GM19099 (cell line): ENCODE measurements around the gene ZNF423.

Experiments
- POLR2A ChIP-seq: IDR thresholded peaks from 3 replicates; pipeline ENCODE4 v1.6.1; 2011; ENCODE audit warnings: low read depth; ENCODE audit not compliant: insufficient read length; ENCODE audit errors: extremely low read depth

The ZNF423 gene

DNA sequence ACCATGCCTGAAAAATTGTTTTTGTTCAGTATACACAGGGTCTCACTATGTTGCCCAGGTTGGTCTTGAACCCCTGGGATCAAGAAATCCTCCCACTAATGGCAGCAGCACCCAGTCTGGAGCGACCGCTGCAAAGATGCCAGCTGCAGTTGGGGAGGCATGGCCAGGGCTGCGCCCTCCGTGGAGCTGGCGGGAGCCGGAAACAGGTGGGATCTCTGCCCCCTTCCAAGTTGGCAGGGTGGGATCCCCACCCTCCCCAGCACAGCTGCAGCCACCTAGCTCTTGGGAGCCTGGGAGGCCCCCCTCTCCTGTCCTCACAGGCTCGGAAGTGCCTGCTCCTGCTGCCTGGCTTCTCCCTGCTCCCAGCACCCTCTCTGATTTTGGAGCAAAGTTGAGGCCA, 176.8 kb downstream of the ZNF423 start:
- TF ChIP-seq POLR2A: no peak

DNA sequence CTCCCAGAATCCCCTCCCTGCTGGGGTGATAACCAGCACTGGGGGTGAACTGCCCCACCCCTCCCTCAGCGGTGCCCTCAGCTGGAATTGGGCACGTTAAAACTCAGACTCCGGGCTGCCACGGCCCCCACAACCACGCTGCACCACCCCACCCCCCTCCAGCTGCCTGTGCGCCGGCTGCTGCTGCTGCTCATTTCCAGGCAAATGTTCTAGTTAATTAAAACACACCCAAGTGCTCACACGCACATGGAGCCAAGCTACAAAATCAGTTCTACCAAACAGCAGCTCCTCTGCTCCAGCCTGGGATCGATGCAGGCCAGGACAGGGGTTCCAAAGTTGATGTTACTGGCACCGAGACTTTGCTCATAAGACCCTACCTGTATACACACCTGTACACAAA, 180.5 kb downstream of the ZNF423 start:
- no peak for TF ChIP-seq POLR2A

DNA sequence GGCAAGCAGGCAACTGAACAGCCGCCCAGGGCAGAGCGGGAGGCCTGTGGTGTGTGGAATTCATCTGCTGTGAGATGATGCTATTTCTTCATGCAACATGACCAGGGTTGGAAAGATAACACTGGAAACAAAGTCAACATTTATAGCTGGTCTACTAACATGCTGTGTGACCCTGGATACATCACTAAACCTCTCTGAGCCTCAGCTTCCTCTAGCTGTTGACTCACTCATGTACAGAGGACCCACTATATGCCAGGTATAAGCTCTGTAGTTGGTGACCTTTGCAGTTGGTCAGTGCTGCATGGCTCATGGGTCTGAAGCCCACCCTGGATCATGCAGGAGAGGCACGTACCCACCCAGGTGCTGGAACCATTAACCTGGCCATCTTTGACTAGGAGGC, 180.9 kb downstream of the ZNF423 start:
- no peak for TF ChIP-seq POLR2A

DNA sequence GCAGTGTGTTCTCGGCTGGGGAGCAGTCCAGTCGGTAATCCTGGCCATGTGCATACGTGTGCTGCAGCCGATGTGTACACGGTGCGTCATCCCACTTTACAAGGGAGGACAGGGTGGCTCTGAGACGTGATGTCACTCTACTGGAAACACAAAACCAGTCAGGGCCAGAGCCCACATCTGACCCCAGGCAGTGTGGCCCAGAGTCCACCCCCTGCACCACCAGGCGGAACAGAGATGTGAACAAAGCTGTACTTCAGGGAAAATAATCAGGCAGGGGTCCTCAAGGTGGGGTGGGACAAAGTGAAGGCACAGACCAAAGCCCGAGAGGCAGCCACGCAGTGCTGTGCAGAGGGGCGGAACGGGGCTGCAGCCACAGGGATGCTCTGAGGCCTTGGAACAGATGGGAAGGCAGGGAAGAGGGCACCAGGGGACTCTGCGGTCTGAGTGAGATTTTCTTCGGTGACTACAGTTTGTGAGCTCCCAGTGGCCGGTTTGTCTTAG, 181.5 kb downstream of the ZNF423 start:
- no peak for TF ChIP-seq POLR2A

DNA sequence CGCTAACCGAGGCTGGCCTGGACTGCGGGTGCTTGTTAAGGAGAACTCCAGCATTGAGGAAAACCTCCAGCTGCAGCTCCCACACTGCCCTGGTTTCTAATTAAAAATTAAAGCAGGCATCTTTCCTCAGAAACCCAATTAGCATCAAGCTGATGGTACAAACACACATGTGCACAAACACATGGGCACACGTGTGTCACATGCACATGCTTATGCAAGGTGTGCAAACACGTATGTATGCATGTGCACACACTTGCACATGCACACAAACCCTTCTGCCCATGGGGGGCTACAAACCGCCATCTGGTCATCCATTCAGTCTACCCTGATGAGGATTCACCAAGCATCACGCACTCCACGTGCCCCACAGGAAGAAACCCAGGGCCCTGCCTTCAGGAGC, 182.5 kb downstream of the ZNF423 start:
- no peak for TF ChIP-seq POLR2A

DNA sequence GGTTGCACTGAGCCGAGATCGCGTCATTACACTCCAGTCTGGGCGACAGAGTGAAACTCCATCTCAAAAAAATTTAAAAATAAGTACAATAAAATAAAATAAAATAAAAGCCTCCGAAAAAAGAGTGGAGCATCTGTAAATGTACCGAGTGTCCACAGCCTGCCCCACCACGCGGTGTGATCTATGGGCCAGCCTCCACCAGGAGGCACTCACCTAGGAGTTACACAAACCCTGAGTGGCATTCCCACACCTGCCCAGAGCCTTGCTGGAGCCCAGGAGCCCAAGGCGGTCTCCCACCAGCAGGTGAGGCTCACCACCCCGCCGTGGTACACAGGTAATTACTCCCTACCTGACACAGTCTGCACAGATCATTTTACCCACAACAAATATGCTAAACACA, 183.2 kb downstream of the ZNF423 start:
- no peak for TF ChIP-seq POLR2A

DNA sequence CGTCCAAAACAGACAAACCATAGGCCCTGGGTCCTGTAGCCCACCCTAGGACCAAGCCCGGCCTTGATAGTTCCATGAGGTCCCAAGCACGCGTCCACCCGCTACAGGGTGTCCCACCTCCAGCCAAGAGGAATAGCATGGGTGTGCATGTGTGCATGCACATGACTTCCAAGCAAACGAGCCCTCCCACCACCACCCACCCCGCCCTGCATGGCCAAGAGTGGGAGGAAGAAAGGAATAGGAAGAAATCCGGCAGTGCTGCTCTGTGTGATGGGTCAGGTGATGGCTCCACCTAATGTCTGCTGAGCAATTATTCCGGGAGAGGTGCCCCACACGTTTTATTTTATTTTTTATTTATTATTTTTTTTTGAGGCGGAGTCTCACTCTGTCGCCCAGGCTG, 184.6 kb downstream of the ZNF423 start:
- no peak for TF ChIP-seq POLR2A

DNA sequence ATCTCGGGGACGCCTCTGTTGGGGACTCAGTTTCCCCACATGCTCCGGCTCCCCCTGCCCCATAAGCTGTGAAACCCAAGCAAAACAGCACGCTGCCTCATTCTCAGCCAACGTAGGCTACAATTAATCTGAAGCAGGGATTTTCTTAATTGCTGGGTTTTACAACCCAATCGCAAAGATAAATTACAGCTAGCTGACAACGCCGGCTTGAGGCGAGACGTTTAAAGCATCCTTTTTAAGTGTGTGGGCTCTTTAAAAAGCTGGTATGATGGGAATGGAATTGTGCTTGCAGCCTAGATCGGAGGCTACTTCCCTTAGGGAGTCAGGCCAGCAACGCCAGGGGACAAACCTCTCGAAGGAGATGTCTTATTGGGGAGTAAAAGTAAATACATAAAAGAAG, 185.3 kb downstream of the ZNF423 start:
- TF ChIP-seq POLR2A: no peak

DNA sequence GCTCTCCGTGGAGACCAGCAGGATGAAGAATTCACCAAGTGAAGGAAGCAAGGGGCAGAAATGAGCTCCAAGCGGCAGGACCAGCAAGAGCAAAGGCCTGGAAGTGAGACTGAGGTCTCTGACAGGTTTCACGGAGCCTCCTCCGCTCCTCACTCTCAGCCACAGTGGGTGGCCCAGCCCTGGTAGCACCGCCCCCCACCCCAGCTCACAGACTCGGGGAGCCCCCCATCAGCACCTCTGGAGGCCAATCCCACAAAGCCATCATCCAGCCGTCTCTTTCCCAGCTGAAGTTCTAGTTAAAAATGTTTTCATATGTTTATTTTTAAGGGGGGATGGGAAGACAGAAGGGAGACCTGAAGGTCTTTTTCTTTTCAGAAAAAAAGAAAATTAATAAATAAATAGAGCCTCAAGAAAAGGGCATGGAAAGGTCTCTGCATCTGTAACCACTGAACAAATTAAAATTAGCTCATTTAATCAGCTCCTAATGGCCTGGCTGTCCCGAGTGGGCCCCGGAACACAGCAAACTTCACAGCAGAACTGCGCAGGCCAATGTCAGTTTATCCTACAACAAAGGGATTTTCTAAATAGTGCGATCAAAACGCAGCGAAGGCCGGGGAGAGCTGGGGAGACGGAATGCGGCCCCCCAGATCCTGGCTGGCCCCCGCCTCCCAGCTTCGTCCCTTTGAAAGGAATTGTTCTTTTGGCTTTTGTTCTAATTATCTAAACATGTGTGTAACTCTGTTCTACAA, 190.3 kb downstream of the ZNF423 start:
- TF ChIP-seq POLR2A: no peak

DNA sequence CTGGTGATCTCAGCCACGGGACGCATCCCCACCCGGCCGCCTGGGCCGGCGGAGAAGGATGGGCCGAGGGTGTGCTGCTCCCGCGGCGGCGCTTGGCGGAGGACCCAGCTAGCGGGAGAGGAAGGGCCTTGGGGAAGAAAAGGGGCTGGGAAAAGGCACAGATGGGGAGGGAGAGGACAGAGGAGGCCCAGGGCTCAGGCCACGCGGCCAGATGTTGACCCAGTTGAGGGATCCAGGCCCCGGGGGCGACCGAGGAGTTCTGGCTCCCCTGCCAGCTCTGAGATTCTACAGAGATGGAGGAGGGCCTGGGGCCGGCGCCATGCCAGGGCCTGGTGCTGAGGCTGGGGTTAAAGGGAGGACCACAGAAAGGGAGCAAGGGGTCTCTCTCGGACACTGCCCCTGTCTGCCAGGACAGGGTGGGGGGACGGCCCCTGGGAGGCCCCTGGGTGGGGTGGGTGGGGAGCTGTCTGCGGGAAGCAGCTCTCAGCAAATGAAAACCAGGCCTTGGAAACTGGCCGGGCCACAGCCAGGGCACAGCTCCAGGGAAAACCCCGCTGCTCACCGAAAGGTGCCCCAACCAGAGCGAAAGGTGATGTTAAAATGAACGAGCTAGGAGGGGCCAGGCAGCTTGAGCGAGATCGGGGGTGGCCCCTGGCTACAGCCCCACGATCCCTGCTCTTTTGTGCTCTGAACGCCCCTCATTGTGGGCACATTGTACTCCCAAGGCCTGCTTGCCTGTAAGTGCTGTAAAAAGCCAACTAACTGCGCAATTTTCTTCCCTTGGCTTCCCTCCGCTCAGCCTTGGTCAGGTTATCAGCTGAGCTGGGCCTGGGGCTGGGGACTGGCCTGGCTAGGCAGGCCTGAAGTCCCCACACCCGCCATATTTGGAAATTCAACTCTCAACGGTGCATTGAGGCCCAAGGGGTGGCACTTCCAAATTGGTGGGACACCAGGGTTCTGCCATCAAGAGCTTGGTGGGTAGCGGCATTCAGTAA, 191.4 kb downstream of the ZNF423 start:
- no peak for TF ChIP-seq POLR2A

DNA sequence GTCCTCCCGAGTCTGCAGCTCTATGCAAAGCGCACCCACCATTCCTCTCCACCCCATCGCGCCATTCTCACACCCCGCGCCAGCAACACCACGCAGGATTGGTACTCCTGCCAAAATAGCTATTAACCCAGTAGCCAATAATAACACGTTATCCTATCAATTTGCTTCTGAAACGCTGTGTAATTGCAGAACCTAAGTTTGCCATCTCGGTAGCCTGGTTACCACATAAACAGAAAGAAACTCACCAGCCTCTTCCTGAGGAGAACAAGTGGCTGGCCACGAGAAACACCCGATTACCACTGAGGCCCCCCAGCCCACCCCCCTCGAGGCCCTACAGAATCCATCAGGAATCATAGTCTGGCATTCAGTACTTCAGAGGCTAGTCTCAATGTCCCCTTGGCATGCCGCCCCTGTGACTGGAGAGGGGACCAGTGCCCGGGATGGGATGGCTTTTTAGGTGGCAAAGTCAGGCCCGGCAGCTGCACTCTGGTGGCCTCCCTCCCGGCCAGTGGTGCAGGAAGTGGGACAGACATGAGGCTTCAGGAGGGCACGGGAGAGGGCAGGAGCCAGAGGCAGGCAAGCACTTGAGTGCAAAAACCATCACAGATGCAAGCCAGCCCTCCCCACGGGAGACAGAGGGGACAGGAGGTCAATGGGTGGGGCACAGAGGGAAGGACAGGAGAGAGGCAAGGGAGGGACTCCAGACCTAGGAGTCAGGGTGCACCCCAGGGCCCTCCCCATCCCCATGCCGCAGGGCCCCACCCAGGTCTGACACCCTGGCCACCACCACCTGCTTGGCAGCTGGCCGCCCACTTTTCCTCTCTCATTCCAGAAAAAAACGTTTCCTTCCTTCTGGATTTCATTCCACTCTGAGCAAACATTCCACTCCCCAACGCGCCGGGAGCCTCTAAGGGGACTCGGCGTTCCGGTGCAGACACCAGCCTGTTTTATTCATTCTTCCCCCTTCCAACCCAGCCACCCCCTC, 192.5 kb downstream of the ZNF423 start:
- no peak for TF ChIP-seq POLR2A

DNA sequence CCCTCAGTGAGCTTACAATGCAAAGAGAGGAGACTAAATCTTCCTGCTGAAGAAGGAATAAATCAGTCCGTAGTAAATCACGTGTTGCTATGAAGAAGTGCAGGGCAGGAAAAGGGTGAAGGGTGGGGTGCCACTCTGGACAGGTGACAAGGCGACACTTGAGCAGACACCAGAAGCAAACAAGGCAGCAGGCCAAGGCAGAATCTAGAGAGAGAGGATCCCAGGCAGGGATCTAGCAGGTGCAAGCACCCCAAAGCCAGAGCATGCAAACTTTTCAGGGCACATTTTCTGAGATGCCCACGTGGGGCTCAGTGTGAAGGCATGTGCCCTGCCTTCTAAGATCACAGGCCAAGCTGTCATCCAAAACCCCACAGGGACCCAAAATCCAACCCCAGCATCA, 193.3 kb downstream of the ZNF423 start:
- TF ChIP-seq POLR2A: no peak

DNA sequence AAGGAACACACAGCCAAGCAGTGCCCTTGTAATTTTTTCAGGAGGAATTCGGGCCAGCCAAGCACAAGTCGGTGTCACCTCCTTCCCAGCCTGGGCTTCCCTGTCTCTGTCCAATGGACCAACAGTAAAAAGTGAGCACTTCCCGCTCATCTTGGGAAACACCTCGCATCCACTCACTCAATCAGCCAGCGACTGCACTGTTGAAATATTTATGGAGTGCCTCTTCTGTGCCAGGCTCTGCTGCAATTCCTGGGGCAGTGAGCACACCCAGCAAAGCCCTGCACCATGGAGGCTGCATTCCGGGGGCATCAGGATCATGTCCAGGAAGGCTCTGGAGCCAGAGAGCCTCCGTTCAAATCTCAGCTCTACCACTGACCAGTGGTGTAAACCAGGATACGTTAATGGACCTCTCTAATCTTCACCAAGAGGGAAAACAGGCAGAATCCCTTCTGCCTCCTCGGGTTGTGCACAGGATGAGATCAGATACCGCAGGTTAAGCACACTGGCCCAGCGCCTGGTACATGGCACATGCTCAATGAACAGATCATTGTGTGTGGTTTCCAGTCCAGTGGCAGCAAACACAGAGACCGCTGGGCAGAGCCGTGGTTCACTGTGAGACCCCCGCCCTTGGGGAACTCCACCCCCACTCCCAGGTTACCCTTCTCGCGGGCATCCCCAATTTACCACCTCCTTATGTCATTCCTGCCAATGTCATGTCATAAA, 194.3 kb downstream of the ZNF423 start:
- TF ChIP-seq POLR2A: no peak

DNA sequence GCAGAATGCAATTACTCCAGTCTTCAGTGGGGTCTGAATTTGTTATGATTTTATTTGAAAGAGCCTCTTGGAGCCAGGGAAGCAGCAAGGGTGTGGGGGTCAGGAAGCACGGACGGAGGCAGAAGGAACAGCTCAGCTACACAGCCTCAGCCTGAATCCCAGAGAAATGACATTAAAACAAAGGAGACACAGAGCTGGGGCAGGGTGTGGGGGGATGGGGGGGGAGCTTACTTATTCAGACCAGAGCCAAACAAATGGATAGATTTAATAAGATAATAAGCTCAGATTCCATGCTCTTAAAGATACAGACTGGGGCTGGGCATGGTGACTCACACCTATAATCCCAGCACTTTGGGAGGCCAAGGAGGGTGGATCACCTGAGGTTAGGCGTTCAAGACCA, 195.3 kb downstream of the ZNF423 start:
- TF ChIP-seq POLR2A: no peak
